Measurements from ENCODE around the gene NUP42. TPM values are rescaled to one million over a fixed set of nuclear protein-coding genes. Genes with fewer than 3 reads are reported as not detected.
A peak's percentile ranks its signal among the peaks of the same experiment; 100 is the strongest.

The NUP42 gene
- total RNA-seq, 1 donor from 2014 or later, result 20.3 TPM

- Histone ChIP-seq H3K36me3 (peaks cover 31% of the 10 kb centered on the region), H3K27me3 (ENCODE audit: low read depth) (no peaks in the 10 kb centered on the region), H3K4me3 (no peak overlapping the region), H3K9me3 (replicated peaks) (no peaks in the 10 kb centered on the region), H3K27ac (replicated peaks) (no peak overlapping the region), H3K4me1 (peaks cover 14% of the 10 kb centered on the region)
- no peak for DNase-seq
- no peak for TF ChIP-seq CTCF (IDR thresholded peaks at IDR 0.05; ENCODE audit: borderline replicate concordance)
- intact Hi-C loops (cut with micrococcal nuclease), result no loop called here
Observed at GRCh38 chr7:23204241-23204640, 22.4 kb downstream of the NUP42 start.

- Histone ChIP-seq H3K4me1 (peaks cover 7% of the 10 kb centered on the region), H3K9me3 (replicated peaks) (no peaks in the 10 kb centered on the region), H3K27ac (replicated peaks) (peak overlapping the region; percentile 23), H3K36me3 (peaks cover 18% of the 10 kb centered on the region), H3K4me3 (peak overlapping the region; percentile 54), H3K27me3 (ENCODE audit: low read depth) (no peaks in the 10 kb centered on the region)
- intact Hi-C loops (cut with micrococcal nuclease), result no loop called here
- TF ChIP-seq CTCF (IDR thresholded peaks at IDR 0.05; ENCODE audit: borderline replicate concordance), result no peak
- DNase-seq, result no peak
Observed at GRCh38 chr7:23205577-23205908, 23.7 kb downstream of the NUP42 start.

- H3K9me3 ChIP-seq (replicated peaks), result no peaks in the 10 kb centered on the region
- intact Hi-C loops (cut with micrococcal nuclease), result no loop called here
- H3K4me3 ChIP-seq, result peak overlapping the region; percentile 54
- peaks cover 4% of the 10 kb centered on the region for H3K4me1 ChIP-seq
- peaks cover 12% of the 10 kb centered on the region for H3K36me3 ChIP-seq
- H3K27me3 ChIP-seq (ENCODE audit: low read depth), result no peaks in the 10 kb centered on the region
- H3K27ac ChIP-seq (replicated peaks), result peak overlapping the region; percentile 23
- TF ChIP-seq CTCF (IDR thresholded peaks at IDR 0.05; ENCODE audit: borderline replicate concordance), result no peak
- DNase-seq, result no peak
Observed at GRCh38 chr7:23205909-23206767, 24.3 kb downstream of the NUP42 start.

GRCh38 chr7:23207021-23207420, 25.2 kb downstream of the NUP42 start:
- peaks cover 4% of the 10 kb centered on the region for H3K36me3 ChIP-seq
- intact Hi-C loops (cut with micrococcal nuclease), result no loop called here
- peaks cover 4% of the 10 kb centered on the region for H3K4me1 ChIP-seq
- no peak for DNase-seq
- H3K9me3 ChIP-seq (replicated peaks), result no peaks in the 10 kb centered on the region
- no peak overlapping the region for H3K4me3 ChIP-seq
- no peak overlapping the region for H3K27ac ChIP-seq (replicated peaks)
- no peaks in the 10 kb centered on the region for H3K27me3 ChIP-seq (ENCODE audit: low read depth)
- TF ChIP-seq CTCF (IDR thresholded peaks at IDR 0.05; ENCODE audit: borderline replicate concordance), result no peak

- intact Hi-C loops (cut with micrococcal nuclease), result no loop called here
- no peak for TF ChIP-seq CTCF (IDR thresholded peaks at IDR 0.05; ENCODE audit: borderline replicate concordance)
- Histone ChIP-seq H3K27ac (replicated peaks) (no peak overlapping the region), H3K4me3 (no peak overlapping the region), H3K27me3 (ENCODE audit: low read depth) (no peaks in the 10 kb centered on the region), H3K4me1 (peaks cover 4% of the 10 kb centered on the region), H3K9me3 (replicated peaks) (no peaks in the 10 kb centered on the region), H3K36me3 (no peaks in the 10 kb centered on the region)
- no peak for DNase-seq
Observed at GRCh38 chr7:23207884-23208283, 26.0 kb downstream of the NUP42 start.
